ENCODE results near the gene P4HA3.

Gene P4HA3

GRCh38 chr11:74307434-74307833 lies 4.0 kb downstream of the P4HA3 start:
- DNase-seq (ENCODE audit: extremely low spot score), result no peak
- TF ChIP-seq NFRKB (IDR thresholded peaks at IDR 0.05) (no peak), TARDBP (IDR thresholded peaks at IDR 0.05) (no peak), LEF1 (IDR thresholded peaks at IDR 0.05; ENCODE audit: borderline replicate concordance) (no peak), FOXK2 (IDR thresholded peaks at IDR 0.05) (no peak), FOXM1 (IDR thresholded peaks at IDR 0.05; ENCODE audit: borderline replicate concordance) (no peak), ZNF384 (IDR thresholded peaks at IDR 0.05) (no peak), SP1 (IDR thresholded peaks at IDR 0.05) (no peak), HDGF (IDR thresholded peaks at IDR 0.05; ENCODE audit: borderline replicate concordance) (no peak), FOXA1 (IDR thresholded peaks at IDR 0.05) (no peak), L3MBTL2 (conservative IDR thresholded peaks at IDR 0.05) (no peak)
- POLR2A ChIA-PET, result no interaction called here
- CTCF ChIA-PET, result no interaction called here

- ChIA-PET POLR2A (no interaction called here), CTCF (no interaction called here)
- no peak for DNase-seq (ENCODE audit: extremely low spot score)
- TF ChIP-seq PKNOX1 (IDR thresholded peaks at IDR 0.05), result no peak
- no peak for TF ChIP-seq SUZ12 (IDR thresholded peaks at IDR 0.05)
- TF ChIP-seq HDGF (IDR thresholded peaks at IDR 0.05; ENCODE audit: borderline replicate concordance), result no peak
- no peak for TF ChIP-seq ZNF384 (IDR thresholded peaks at IDR 0.05)
- no peak for TF ChIP-seq NFRKB (IDR thresholded peaks at IDR 0.05)
- no peak for TF ChIP-seq LEF1 (IDR thresholded peaks at IDR 0.05; ENCODE audit: borderline replicate concordance)
- no peak for TF ChIP-seq FOXA1 (IDR thresholded peaks at IDR 0.05)
- no peak for TF ChIP-seq CTBP1 (IDR thresholded peaks at IDR 0.05; ENCODE audit: borderline replicate concordance)
- no peak for TF ChIP-seq FOXK2 (IDR thresholded peaks at IDR 0.05)
- no peak for TF ChIP-seq ARNT (IDR thresholded peaks at IDR 0.05)
- TF ChIP-seq TARDBP (IDR thresholded peaks at IDR 0.05), result no peak
- no peak for TF ChIP-seq L3MBTL2 (conservative IDR thresholded peaks at IDR 0.05)
Observed at GRCh38 chr11:74306435-74307175, 4.8 kb downstream of the P4HA3 start.

GRCh38 chr11:74299015-74299414 lies 12.4 kb downstream of the P4HA3 start:
- CTCF ChIA-PET, result no interaction called here
- POLR2A ChIA-PET, result no interaction called here
- TF ChIP-seq FOXM1 (IDR thresholded peaks at IDR 0.05; ENCODE audit: borderline replicate concordance) (no peak), ELF4 (IDR thresholded peaks at IDR 0.05) (no peak), L3MBTL2 (conservative IDR thresholded peaks at IDR 0.05) (no peak), HDGF (IDR thresholded peaks at IDR 0.05; ENCODE audit: borderline replicate concordance) (no peak), SUZ12 (IDR thresholded peaks at IDR 0.05) (no peak), PKNOX1 (IDR thresholded peaks at IDR 0.05) (no peak), FOXA1 (IDR thresholded peaks at IDR 0.05) (no peak), CTBP1 (IDR thresholded peaks at IDR 0.05; ENCODE audit: borderline replicate concordance) (no peak), NFRKB (IDR thresholded peaks at IDR 0.05) (no peak)
- no peak for DNase-seq (ENCODE audit: extremely low spot score)

GRCh38 chr11:74297484-74297883 lies 14.0 kb downstream of the P4HA3 start:
- CTCF ChIA-PET, result no interaction called here
- POLR2A ChIA-PET, result no interaction called here
- no peak for DNase-seq (ENCODE audit: extremely low spot score)
- TF ChIP-seq SP1 (IDR thresholded peaks at IDR 0.05) (no peak), TARDBP (IDR thresholded peaks at IDR 0.05) (no peak), HDGF (IDR thresholded peaks at IDR 0.05; ENCODE audit: borderline replicate concordance) (no peak), L3MBTL2 (conservative IDR thresholded peaks at IDR 0.05) (no peak), LEF1 (IDR thresholded peaks at IDR 0.05; ENCODE audit: borderline replicate concordance) (no peak)

- CTCF ChIA-PET, result no interaction called here
- POLR2A ChIA-PET, result no interaction called here
- no peak for TF ChIP-seq FOXA1 (IDR thresholded peaks at IDR 0.05)
- no peak for TF ChIP-seq BHLHE40 (IDR thresholded peaks at IDR 0.05; ENCODE audit: borderline replicate concordance)
- DNase-seq (ENCODE audit: extremely low spot score), result no peak
Observed at GRCh38 chr11:74288911-74289310, 22.5 kb downstream of the P4HA3 start.

GRCh38 chr11:74288161-74288560 lies 23.3 kb downstream of the P4HA3 start:
- no peak for DNase-seq (ENCODE audit: extremely low spot score)
- TF ChIP-seq PKNOX1 (IDR thresholded peaks at IDR 0.05) (no peak), SUZ12 (IDR thresholded peaks at IDR 0.05) (no peak), LEF1 (IDR thresholded peaks at IDR 0.05; ENCODE audit: borderline replicate concordance) (no peak), TARDBP (IDR thresholded peaks at IDR 0.05) (no peak), ZNF384 (IDR thresholded peaks at IDR 0.05) (no peak), FOXM1 (IDR thresholded peaks at IDR 0.05; ENCODE audit: borderline replicate concordance) (no peak), HDGF (IDR thresholded peaks at IDR 0.05; ENCODE audit: borderline replicate concordance) (no peak), BHLHE40 (IDR thresholded peaks at IDR 0.05; ENCODE audit: borderline replicate concordance) (no peak), CTBP1 (IDR thresholded peaks at IDR 0.05; ENCODE audit: borderline replicate concordance) (no peak), ELF4 (IDR thresholded peaks at IDR 0.05) (no peak), SP1 (IDR thresholded peaks at IDR 0.05) (no peak), FOXK2 (IDR thresholded peaks at IDR 0.05) (no peak), FOXA1 (IDR thresholded peaks at IDR 0.05) (no peak), L3MBTL2 (conservative IDR thresholded peaks at IDR 0.05) (no peak), NFRKB (IDR thresholded peaks at IDR 0.05) (no peak), ARNT (IDR thresholded peaks at IDR 0.05) (no peak)
- POLR2A ChIA-PET, result no interaction called here
- CTCF ChIA-PET, result no interaction called here
